NCI-H2227 treated with DMSO at 0.1 percent for 48 hours (cell line): Measurements from ENCODE around the gene TOE1.
"Not testable (repeated sequence)": the region's sequence is repeated elsewhere in the genome, so short reads cannot be mapped to it uniquely, and the experiment has no call there.

ENCODE experiments used
- DNase-seq: peaks from one replicate; lab custom pipeline; 2025; lab: John Stamatoyannopoulos, UW

The TOE1 gene

DNA sequence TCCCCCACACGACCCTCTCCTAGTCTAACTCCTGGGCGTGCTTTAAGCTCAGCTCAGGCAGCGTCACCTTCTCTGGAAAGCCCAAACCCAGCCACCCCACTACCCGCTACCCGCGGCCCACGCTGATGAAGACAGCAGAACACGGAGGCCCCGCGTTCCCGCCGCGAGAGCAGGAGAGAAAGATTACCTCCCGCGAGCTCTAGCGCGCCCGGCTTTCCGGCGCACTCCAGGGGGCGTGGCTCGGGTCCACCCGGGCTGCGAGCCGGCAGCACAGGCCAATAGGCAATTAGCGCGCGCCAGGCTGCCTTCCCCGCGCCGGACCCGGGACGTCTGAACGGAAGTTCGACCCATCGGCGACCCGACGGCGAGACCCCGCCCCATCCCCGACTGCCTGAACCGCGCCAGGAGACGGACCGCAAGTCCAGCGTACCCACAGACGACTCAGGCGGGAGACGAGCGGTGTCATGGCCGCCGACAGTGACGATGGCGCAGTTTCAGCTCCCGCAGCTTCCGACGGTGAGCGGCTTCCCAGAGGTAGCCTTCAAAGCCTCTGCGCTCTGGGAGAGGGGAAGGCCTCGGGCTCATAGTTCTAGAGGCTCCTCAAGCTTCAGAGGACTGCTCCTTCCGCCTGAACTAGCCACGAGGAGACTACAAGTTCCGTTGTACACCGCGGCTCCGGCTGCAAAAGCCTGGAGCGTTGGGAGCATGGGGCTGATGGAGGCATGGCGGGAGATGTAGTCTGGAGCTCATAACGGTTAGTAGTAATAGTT is at the start of gene TOE1, which contains the start of gene MUTYH:
Gene TOE1 (plus strand): TSS at position 382 of the 770 bp plus-strand sequence. CDS start 83 bp downstream, at position 465.
Gene MUTYH (minus strand): TSS at position 652 of the 770 bp plus-strand sequence. CDS start 5,935 bp downstream, outside the sequence.
- DNase-seq: peak; percentile 97

DNA sequence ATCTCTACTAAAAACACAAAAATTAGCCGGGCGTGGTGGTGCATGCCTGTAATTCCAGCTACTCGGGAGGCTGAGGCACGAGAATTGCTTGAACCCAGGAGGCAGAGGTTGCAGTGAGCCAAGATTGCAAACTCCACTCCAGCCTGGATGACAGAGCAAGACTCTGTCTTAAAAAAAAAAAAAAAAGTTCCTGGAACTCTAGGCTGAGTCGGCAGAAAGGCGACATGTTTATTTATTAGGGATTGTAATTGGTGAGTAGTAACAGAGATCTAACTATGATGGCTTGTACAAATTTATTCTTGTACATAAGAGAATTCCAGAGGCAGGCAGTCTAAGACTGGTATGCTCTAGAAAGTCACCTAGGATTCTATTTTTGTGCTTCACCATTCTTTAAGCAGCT is 49.0 kb upstream of the TOE1 start:
- DNase-seq: not testable (repeated sequence)

DNA sequence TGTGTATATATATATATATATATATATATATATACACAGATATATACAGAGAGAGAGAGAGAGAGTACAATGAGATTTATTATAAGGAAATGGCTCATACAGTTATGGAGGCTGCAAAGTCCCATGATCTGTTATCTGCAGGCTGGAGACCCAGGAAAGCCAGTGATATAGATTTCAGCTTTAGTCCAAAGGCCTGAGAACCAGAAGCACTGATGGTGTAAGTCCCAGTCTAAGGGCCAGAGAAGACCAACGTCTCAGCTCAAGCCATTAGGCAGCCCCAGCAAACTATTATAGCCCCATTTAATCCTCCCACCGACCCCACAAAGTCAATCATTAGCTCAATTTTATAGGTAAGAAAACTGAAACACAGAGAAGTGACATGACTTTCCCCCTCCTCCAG is 48.3 kb upstream of the TOE1 start:
- no peak for DNase-seq

DNA sequence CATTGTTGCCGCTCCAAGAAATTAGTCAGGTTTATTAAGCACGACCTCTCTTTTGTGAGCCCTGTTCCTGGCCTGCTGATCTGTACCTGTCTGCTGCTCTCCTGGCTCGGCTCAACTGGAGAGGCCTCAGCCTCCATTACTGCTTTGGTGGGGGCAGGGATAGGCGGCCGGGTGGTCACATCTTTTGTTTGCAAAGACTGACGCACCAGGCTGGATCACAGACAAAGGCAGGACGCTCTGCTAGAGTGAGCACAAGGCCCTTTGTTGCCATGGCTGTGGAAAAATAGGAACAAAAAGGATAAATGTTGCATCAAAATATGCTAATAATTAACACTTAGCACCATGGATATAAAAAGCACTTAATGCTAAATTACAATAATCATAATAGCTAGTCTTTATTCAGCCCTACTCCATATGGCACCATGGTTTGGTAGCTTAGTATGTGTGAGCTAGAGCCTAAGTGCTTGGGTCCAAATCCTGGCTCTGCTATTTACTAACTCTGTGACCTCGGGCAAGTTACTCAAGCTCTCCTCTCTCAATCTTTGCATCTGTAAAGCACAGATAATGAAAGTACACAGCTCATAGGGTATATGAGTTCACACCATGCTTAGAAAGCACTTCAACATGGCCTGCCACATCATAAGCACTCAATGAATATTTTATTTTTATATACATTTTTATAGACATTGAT is 42.2 kb upstream of the TOE1 start:
- peak; percentile 21 for DNase-seq

DNA sequence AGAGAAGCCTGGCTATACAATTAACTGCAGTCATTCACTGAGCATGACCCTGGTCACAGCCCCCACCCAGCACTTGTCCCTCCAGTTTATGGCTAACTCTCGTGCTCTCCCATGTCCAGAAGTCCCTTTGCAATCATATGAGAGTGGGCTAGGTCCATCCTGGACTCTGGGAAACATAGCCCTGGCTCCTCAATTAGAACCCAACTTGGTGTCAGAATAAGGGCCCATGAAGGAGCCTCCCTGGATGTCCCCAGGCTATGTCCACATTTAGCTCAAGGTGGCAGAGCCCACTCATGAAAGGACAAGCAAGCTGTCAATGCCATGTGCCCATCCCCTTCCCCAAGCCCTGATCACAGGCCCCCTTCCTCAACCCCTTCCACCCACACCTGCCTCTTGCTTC is 40.7 kb upstream of the TOE1 start:
- no peak for DNase-seq

DNA sequence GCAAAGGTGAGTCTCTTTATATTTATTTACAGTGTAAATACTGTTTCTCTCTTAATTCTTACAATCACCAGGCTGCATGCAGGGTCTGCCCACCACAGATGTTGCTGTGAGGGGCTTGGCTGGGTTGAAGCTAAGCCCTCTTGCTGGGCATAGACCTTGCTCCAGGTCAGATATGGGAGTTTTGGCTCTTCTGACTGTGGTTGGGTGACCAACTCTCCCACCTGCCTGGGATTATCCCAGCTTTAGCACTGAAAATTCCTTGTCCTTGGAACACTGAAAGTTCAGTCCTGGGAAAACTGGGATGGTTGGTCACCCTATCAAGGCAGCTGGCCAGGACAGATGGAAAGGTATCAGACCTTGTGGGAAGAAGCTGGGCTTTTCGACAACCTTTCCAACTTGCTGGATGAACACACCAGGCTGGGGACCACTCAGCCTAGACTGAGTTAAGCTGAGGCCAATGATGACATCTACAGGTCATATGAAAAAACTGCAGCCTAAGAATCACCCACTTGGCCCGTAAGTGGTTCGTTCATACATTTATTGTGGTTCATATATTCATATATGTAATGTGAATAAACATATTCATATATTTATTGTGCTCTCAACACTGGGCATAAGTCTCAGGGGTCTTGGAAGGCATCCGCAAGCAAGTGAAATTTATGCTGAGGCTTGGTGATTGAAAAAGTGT is 39.8 kb upstream of the TOE1 start:
- DNase-seq: peak; percentile 74

DNA sequence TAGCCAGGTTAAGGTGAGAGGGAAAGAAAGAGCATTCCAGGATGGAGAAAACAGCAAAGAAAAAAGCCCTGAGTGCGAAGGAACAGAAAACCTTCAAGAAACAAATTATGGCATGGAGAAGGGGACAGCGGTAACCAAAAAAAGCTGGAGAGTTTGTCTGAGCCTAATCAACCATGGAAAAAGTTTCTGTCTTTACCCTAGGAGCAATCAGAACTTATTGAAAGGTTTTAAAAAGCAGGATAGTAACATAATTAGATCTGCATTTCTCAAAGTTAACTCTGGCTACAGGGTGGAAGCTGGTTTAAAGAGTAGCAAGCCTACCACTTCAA is 39.3 kb upstream of the TOE1 start:
- DNase-seq: no peak

DNA sequence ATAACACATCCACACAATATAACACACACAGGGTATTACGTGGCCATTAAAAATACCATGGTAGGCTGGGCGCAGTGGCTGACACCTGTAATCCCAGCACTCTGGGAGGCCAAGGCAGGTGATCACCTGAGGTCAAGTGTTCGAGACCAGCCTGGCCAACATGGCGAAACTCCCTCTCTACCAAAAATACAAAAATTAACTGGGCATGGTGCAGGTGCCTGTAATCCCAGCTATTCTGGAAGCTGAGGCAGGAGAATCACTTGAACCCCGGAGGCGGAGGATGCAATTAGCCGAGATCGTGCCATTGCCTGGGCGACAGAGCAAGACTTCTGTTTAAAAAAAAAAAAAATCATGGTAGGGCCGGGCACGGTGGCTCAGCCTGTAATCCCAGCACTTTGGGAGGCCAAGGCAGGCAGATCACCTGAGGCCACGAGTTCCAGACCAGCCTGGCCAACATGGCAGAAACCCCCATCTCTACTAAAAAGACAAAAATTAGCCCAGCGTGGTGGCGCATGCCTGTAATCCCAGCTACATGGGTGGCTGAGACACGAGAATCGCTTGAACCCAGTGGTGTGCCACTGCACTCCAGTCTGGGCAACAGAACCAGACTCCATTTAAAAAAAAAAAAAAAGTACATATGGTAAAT is 37.3 kb upstream of the TOE1 start:
- no peak for DNase-seq

DNA sequence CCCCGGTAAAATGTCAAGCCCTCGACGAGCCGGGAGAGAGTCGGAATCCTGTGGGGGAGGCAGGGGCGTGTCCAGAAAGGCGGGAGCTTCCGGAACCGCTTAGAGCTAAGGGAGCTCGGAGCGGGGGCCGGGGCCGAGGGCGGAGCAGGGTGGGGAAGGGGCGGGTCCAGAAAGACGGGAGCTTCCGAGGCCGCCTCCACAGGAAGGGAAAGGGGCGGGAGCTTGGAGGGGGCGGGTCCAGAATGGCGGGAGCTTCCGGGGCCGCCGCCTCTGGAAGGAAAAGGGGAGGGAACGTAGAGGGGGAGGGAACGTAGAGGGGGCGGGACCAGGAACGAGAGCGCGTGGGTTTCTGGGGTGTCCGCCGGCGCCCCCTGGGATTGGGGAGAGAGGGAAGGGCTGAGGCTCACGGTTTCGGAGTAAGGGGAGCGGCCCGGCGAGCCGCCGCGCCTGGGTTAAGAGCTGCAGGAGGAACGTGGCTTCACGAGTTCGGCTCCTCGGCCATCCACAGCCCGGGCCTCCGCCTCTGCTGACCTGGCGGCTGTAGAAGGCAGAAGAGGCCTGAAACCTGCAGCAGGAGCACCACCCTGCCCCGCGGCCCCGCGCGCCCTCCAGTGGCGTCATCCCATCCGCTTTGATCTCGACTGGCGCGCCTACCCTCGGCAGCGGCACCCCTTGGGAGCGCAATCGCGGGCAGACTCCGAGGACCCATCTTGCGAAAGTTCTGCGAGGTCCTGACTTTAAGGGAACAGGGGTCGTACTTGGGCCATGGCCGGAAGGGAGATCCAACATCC is 36.3 kb upstream of the TOE1 start:
- peak; percentile 95 for DNase-seq

DNA sequence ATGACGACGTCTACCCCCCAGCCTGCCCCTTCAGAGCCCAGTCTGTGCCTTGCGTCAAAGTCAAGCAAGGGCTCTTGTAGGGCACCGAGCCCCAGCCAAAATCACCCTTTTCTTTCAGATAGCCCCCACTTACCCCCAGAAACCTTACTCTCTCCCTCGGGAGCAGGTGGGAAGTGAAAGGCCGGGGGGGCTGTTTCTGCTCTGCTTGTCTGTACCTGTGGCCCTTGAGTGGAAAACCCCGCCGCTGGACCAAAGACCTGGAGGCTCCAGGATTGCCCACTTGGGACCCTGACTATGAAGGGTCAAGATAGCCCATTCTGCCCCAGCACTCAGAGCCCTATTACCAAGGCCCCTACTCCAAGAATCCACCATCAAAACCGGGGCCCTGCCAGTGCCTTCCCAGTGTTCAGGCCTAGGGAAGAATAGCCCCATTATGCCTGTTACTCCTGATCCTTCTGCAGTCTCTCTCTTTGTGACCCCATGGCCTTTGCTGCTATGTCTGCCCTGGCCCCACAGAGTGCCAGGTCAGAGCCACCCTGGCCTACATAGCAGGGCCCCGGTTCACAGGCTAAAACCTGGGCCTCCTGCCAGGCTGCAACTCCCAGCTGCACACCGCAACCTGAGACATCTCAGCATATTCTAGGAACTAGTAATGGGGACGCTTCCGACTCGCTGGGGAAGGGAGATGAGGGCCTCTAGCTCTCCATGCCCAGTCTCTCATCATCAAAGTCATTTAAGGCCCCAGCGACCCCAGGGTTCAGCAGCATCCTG is 35.5 kb upstream of the TOE1 start:
- no peak for DNase-seq

DNA sequence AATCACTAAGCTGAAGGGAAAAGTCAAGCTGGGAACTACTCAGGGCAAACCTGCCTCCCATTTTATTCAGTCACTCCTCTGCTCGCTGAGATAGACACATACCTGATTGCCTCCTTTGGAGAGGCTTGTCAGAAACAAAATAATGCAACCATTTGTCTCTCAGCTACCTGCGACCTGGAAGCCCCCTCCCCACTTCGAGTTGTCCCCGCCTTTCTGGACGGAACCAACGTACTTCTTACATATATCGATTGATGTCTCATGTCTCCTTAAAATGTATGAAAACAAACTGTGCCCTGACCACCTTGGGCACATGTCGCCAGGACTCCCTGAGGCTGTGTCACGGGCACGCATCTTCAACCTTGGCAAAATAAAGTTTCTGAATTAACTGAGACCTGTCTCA is 34.7 kb upstream of the TOE1 start:
- DNase-seq: no peak

DNA sequence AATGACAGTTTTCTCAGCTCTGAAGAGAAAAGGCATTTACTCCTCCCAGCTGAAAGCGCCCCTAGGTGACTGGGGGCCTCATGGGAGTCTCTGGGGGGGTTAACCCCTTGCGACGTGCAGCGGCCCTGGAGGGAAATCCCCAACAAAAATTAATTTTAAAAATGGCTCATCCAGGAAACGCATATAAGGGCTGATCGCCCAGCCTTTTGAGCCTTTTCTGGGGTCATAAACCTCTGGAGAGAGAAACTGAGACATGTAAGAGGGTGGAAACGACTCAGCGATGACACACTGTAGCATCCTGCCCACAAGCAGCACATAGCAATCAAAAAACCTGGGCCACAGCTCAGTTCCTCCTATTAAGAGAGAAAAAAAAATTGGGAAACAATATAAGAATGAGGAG is 33.7 kb upstream of the TOE1 start:
- DNase-seq: no peak

DNA sequence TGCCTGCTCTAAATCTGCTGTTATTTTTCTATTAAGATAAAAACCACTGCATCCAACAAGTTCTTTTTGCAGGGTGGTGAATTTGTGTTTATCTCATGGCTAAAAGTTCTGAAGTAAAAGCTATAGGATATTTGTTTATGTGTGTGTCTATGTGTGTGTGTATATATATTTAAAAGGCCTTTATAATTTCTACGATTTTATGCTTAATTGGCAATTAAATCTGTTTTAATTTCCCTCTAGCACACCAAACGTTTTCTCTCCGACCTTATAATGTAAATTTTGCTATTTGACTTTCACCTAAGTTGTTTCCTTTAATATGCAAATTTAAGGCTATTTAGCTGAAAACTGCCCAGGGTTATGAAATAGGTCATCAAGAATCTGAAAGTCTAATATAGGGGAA is 33.1 kb upstream of the TOE1 start:
- no peak for DNase-seq

DNA sequence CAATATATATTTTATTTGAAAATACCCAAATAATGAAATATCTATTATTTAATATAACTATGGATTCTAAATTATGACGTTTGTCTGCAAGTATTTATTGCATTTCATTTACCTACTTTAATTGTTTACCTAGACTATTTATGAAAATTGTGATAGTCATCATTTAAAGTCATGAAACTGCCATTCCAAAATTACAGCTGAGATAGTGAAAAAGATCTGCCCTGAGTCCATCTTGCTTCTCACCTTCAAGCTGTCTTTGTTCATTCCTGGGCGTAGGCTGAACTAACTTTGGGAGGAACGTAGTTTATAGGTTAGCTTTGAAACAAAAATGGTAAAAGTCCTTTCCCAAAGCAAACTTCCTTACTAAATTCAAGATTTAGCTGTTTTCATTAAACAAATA is 25.7 kb upstream of the TOE1 start:
- no peak for DNase-seq

DNA sequence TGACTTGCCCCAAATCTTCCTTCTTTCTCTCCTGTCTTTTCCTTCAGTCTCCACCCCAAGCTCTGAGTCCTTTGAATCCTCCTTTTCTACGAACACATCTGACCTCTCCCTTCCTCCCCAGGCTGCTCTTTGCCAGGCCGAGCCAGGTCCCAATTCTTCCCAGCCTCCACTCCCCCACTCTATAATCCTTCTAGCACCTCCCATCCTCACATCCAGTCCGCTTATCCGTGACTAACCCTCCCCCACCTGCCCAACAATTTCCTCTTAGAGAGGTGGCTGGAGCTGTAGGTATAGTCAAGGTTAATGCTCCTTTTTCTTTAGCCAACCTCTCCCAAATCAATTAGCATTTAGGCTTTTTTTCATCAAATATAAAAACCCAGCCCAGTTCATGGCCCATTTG is 22.8 kb upstream of the TOE1 start:
- no peak for DNase-seq

DNA sequence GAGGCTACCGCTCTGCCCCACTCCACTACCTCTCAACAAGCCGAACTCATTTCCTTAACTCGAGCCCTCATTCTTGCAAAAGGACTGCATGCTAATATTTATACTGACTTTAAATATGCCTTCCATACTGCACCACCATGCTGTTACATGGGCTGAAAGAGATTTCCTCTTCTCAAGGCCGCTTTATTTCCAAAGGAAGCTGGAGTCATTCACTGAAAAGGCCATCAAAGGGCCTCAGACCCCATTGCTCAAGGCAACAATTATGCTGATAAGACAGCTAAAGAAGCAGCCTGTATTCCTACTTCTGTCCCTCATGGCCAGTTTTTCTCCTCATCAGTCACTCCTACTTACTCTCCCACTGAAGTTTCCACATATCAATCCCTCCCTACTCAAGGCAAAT is 20.2 kb upstream of the TOE1 start:
- no peak for DNase-seq

DNA sequence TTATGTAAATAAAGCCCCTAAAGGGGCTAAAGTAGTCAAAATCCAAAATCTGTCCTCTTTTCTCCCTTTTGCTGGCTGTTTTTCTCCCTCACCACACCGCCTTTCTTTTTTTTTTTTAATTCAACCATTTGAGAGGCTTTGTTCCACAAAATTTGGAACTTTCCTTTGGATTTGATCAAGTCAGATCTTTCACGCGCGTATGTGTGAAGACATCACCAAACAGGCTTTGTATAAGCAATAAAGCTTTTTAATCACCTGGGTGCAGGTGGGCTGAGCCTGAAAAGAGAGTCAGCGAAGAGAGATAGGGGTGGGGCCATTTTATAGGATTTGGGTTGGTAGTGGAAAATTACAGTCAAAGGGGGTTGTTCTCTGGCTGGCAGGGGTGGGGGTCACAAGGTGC is 18.5 kb upstream of the TOE1 start:
- DNase-seq: no peak

DNA sequence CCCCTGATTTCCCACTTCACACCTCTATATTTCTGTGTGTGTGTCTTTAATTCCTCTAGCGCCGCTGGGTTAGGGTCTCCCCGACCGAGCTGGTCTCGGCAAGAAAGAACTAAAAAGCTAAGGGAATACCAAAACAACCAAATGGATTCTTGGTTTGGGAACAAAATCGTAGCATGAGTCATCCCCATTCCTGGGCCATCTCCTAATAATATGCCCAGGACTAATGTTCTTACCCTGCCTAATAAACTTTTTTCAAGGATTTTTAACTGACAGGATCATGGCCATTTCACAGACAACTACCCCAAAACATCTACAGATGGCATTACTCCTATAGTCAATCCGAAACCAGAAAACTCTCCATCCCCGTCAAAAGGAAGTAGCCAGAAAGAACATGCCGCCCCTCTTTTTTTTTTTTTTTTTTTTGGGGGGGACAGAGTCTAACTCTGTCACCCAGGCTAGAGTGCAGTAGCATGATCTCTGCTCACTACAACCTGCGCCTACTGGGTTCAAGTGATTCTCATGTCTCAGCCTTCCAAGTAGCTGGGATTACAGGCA is 17.4 kb upstream of the TOE1 start:
- no peak for DNase-seq

DNA sequence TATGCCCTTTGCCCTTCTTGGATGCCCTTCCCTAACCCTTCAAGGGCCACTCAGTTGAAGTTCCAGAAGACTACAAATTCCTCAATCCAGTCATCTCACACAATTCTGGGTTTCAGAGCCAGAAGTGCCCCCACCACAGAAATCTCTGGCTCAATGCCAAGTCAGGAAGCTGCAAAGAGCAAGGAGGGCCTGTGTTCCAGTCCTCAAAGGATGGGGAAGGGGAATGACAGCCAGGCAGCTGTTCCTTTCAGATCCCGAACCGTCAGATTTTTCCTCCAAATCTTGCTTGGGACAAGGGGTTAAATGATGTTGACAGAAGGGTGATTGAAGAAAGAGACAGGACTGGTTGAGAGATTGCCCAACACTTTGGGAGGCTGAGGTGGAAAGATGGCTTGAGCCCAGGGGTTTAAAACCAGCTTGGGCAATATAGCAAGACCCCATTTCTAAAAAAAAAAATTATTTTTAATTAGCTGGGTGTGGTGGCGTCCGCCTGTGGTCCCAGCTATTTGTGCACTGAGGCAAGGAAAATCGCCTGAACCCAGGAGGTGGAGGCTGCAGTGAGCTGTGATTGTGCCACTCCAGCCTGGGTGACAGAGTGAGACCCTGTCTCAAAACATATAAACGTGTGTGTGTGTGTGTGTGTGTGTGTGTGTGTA is 14.0 kb upstream of the TOE1 start:
- no peak for DNase-seq
